IPS-NIHi7 (cell line): ENCODE measurements around the gene TASOR2.

Experiments used
- DNase-seq: peaks from one replicate; pipeline ENCODE4 v3.0.0; 2012; ENCODE audit warnings: mixed read lengths; ENCODE audit errors: extremely low spot score

The TASOR2 gene

DNA sequence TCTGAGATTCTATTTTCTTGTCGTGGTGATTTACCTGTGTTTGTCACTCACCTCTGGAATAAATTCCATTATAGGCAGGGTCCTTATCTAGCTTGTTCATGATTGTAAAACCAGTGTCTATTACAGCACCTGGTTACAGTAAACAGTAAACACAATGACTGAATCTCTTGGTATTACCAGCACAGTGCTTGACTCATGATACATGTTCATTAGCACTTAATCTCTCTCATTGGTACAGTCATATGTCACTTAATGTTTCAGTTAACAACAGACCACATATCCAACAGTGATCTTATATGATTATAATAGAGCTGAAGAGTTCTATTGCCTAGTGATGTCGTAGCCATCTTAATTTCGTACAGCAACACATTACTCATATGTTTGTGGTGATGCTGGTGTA is 1.6 kb upstream of the TASOR2 start:
- no peak for DNase-seq

DNA sequence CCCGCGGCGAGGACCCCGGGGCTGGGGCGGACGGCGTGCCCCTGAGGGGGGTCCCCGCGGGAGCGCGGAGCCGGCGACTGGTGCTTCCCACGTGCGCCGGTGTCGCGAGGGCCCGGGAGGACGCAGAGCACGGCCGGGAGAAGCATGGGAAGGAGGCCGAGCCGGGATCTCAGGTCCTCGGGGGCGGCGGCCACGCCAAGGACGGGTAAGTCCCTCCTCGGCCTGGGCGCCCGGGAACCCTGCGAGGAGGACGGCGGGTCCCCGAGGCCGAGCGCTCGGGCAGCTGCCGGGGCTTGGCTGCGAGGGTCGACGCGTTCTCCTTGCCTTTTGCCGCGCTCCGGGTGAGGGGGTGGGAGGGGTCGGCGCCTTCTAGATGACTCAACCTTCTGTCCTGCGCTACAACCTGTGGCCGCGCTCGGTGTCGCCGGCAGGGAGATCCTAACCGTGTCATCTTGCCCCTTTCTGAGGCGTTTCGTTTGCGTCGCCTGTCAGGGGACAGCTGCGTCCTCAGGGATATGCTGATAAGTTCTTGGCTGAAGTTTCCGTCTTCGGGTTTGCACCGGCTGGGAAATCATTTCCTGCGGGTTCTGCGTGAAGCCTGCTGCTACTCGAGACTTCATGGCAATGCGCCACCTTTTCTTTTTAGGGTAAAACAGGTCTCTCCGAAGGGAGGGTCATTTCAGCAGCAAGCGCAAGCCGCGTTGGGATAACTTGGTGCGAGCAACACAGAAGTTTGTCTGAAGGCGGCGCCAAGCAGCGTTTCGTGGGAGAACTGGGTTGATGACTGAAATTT is 529 bp downstream of the TASOR2 start:
- peak; percentile 51 for DNase-seq

DNA sequence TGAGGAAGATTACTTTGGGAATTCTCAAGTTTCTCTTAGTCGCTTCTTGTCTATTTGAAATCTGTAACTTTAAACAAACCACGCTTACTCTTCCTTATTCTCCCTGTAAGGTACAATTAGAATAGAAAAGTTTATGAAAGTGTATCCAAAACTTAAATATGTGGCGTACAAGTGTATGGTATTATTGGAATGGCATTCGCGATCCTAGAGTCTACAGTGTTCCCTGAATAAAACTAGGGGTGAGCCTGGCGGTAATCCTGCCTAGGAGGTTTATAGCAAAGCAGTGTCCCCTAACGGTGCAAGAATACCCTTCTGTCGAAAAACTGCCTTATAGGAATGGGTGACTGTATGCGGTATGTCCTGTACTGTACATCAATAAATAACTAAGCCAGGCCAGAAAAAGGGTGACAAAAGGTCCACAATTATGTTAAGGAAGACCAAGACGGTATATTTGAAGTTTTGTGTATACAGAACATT is 1.2 kb downstream of the TASOR2 start:
- no peak for DNase-seq

DNA sequence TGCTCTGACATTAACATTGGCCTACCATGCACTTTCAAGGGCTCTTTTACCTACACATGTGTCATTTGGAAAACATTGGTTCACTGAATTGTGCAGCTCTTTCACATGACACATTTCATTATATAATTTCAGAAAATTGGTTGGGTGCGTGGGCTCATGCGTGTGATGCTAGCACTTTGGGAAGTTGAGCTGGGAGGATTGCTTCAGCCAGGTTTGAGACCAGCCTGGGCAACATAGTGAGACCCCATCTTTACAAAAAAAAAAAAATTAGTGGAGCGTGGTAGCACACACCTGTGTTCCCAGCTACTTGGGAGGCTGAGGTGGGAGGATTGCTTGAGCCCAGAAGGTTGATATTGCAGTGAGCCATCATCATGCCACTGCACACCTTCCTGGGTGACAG is 3.9 kb downstream of the TASOR2 start:
- no peak for DNase-seq

DNA sequence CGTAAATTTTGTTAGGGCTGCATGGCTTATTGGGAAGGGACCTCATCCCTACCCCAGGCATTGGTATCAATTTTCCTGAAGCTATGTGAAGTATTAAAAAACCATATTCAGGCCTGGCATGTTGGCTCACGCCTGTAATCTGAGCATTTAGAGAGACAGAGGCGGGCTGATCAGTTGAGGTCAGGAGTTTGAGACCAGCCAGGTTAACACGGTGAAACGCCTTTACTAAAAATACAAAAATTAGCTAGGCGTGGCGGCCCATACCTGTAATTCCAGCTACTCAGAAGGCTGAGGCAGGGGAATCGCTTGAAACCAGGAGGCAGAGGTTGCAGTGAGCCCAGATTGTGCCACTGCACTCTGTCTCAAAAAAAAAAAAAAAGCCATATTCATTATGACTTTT is 7.1 kb downstream of the TASOR2 start:
- no peak for DNase-seq

DNA sequence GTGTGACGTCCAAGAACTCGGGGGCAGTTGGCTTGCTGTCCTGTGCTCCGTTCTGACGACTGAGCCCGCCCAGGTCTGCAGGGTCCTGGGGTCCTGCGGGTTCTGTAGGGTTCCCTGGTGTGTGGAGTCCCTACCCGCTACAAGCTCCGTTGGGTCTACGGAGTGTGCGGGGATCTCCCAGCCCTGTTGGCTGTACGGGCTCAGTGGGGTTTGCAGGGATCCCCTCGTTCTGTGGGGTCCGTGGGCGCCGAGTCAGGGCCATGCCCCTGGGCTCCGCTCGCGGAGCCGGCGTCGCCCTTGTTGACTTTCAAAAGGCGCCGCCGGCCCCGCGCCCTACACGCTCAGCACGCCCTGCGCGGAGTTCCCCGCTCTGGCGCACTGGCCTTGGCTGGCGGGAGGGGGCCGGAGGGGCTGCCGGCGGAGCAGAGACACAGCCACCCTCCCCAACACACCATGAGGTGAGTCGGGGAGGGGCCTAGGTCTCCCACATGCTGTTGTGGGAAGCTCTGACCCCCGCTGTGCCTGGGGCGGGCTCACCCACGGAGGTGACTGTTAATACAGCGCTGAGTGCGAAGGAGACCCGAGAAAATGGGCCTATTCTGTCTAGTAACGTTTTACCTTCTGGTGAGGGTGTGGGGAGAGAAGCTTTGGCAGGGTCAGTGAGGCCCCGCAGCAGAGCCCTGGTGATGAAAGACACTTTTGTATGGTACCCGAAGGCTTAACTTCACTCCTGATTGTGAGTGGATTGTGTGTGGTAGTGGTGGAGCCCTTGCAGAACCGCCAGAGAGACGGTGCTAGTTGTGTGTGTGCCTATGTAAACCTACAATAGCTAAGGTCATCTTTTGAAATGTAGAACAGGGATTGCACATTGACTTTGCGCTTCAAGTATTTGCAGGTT is 8.1 kb downstream of the TASOR2 start:
- DNase-seq, result peak; percentile 60

DNA sequence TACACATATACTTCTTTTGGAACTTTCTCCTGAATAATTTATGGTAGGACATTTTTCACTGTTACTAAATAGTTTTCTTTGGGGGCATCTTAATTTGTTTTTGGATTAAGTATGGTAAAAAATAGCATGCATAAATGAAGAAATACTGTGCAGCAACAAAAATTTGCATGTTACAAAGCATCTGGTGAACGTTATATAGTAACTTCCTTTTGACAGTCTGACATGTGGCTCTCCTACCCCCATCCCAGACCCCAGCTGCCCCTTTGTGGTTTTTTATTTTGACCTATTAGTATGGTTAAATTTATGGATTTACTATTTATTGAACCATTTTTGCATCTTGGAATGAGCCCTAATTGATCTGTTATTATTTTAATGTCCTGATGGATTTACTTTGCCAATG is 9.9 kb downstream of the TASOR2 start:
- no peak for DNase-seq

DNA sequence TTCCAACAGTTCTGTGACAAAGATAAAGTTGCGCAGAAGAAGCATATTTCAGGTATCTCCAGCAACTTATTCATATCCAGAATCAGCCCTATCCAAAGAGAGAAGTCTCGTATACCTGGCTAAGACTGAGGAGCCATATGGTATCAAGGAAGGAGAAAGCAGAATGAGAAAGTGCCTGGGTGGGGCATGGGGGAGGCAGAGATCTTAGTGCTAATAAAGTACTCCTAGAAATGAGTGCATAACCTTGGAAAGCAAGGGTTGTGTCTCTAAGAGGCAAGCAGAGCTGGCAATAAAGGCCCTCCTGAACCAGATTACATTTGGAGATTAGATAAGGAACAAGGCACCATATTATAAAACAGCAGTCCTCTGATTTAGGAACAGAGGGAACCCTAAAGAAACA is 12.7 kb downstream of the TASOR2 start:
- DNase-seq, result no peak

DNA sequence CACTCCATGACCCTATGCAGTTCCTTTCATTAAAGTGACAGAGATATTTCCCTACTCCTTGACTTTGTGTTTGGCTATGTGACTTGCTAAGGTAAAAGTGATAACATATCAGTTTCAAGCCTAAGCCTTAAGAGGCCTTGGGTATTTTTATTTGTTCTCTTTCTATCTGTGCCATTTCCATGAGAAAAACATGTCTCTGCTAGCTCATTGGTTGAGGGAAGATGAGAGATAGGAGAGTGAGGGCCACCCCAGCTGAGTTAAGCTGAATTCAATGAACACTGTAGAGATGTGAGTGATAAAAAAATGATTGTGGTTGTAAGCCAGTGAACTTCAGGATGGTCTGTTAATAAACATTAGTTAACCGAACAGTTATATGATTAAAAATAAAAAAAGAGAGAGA is 13.4 kb downstream of the TASOR2 start:
- no peak for DNase-seq

DNA sequence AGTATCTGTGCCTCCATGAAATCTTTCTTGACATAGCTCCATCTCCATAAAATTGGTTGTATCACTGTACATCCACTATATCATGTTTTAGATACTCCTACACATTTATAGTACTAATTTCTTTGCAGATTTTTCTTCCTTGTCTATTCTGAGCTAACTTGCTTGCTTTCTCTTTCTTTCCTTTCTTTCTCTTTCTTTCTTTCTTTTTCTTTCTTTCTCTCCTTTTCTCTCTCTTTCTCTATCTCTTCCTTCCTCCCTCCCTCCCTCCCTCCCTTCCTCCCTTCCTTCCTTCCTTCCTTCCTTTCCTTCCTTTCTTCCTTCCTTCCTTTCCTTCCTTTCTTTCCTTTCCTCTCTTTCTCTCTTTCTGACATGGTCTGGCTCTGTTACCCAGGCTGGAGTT is 23.7 kb downstream of the TASOR2 start:
- no peak for DNase-seq

DNA sequence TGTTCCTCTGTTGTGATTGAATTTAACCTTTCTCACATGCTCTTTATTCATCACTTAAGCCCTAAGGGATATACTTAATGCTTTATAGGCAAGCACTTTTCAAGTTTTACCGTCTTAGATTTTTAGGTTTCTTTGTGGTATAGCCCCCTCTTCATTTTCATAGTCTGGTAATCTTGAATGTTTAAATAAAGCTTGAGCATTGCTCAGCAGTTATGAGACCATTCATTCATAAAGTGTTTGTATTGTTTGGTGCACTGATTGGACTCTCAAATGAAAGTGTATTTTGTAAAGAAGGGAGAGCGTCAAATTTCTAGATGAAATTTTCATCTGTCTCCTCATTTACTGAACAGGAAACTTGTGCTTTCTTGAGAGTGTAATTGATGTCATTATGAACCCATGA is 25.2 kb downstream of the TASOR2 start:
- DNase-seq, result no peak

DNA sequence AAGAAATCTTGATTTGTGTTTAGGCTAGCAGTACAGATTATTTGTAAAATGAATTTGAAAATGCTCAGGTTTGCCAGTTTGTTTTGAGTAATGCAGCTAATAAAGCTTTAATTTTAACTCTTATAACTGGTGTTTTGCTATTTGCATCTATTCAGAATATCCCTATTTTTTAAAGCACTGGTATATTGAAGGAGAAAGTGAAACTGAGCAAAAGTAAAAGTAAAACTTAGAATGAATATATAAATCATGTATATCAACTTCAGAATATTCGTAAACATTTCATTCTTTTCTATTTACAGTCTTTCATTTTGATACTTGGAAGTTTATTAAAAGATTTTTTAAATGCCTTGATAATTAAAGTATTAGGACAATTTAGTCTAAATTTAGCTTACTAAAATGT is 26.2 kb downstream of the TASOR2 start:
- no peak for DNase-seq

DNA sequence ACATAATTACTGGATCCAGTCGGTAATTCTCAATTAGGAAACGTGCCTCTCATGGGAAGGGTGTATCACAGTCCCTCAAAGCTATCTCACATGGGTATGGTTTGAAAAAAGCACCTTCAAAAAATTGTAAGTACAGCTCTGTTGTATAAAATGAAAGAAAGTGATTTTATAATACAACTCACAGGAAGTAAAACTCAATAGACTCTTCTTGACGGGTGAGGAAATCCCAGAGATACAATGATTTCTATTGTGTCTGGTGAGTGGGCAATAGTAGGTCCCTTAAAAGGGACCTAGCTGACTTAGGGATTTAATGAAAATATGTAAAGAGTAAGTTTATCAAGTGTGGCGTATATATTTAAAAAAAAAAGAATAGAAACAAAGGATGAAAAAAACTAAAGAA is 27.0 kb downstream of the TASOR2 start:
- no peak for DNase-seq

DNA sequence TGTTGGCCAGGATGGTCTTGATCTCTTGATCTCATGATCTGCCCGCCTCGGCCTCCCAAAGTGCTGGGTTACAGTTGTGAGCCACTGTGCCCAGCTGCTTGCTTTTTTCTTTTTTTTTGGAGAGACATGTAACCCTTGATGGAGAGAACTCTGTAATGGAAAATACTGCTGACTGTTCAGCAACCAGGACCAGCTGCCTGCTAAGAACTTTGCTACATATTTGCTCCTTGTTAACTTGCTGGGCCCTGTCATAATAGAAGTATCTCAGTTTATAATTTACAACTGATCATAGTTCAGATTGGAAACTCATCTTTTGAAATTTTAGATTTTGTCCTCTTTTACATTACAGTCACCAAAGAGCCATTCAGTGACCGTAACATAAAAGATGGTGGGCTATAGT is 34.9 kb downstream of the TASOR2 start:
- DNase-seq, result no peak

DNA sequence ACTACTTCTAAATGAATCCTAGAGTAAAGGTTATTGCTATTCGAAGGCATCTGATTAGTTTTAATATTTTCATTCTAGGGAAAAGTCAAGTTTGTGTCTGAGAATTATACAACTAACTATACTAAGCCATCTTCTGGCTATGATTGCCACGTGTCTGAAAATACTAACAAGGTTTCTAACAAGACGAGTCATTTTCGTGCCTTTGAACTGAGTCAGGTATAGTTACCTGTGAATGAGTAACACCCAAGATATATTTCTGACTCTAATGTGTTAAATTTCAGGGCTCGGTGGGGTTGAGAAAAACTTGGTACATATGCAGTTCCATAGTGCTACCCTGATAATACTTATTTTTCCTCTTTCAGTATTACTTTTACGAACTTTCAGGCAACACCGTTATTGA is 35.5 kb downstream of the TASOR2 start:
- no peak for DNase-seq

DNA sequence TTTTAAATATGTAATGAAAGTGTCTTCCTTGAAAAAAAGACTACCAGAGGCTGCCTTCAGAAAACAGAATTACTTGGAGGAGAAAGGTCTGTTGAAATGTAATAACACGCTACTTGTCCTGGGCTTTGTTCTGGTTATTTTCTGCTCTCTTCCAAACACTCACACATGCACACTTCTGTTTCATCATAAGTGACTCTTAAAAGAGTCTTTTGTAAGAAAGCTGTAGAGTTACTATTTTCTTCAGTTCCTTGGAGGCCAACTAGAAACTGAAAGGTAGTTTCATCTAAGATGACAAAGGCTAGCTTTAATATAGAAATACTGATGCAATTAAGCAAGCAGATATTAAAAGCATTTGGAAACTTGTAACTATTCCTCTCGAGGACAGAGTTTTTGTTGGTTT is 39.1 kb downstream of the TASOR2 start:
- DNase-seq, result no peak

DNA sequence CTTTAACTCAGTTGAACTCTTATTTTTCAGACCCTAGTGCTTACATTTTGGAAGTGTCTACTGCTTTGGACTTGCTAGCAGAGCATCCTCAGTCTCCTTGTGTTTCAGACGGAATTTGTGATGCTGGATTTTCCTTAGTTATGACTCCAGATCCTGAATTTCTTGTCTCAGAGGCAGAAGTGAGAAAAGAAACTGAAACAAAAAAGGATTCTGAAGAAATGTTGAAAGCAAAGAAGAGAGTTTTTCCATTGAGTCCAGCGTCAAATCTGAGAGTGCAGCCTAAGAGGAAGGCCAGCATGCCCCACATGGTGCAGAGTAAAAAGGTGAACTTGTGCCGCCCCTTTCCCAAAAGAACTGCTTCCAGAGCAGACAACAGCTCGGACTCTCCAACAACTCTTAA is 46.1 kb downstream of the TASOR2 start:
- DNase-seq, result no peak

DNA sequence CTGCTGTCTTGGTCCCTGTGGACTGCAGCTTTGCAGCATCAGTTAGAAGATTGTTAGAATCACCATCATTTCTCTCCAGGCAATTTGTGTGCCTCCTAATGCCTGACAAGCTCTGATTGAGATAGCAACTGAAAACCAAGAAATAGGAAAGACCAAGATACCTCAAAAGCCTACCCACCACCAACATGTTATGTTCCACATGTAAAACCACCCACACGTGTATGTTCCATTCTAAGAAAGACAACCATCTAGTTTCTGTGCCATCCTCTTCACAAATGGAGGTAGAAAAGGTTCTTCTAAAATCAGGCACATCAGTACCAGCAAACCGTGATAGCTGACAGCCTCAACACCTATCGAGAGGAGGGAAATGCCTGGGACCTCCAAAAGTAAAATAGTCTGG is 46.9 kb downstream of the TASOR2 start:
- DNase-seq, result no peak

DNA sequence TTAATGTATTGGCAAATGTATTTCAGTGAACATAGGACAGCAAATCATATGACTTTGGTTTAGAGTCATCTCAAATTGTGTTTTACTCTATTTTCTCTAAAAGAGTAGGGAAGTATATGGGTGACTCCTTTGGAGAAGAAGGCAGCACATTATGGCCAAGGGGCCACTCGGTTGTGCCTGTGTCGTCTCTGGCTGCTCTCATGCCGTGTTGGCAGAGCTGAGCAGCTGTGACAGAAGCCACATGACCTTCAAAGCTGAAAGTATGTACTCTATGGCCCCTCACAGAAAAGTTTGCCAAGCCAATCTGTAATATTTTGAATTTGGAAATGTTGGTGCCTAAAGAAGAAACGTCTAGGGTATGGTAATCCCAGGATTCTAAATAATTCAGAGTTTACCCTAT is 47.5 kb downstream of the TASOR2 start:
- DNase-seq, result no peak
